KOPT-K1 (cell line): Measurements from ENCODE around the gene KRTAP5-6.
"Not testable (repeated sequence)": the region's sequence is repeated elsewhere in the genome, so short reads cannot be mapped to it uniquely, and the experiment has no call there.

Experiments
- H3K27ac ChIP-seq: fragments of 200-600 bp; sonication (generic); 2 replicates; pipeline ENCODE4 v1.5.1; 2016; ENCODE audit warnings: antibody characterized with exemption, mild to moderate bottlenecking, low read depth, low read length; ENCODE audit not compliant: poor library complexity, severe bottlenecking
- H3K36me3 ChIP-seq: fragments of 200-600 bp; sonication (generic); 2 replicates; pipeline ENCODE4 v1.5.1; 2017; ENCODE audit warnings: antibody characterized with exemption, mild to moderate bottlenecking, low read length, moderate library complexity; ENCODE audit not compliant: insufficient read depth
- H3K9me3 ChIP-seq: fragments of 200-600 bp; sonication (generic); 2 replicates; pipeline ENCODE4 v1.5.1; 2017; ENCODE audit warnings: antibody characterized with exemption, low read length, mild to moderate bottlenecking; ENCODE audit not compliant: insufficient read depth, poor library complexity, severe bottlenecking

Gene KRTAP5-6

DNA sequence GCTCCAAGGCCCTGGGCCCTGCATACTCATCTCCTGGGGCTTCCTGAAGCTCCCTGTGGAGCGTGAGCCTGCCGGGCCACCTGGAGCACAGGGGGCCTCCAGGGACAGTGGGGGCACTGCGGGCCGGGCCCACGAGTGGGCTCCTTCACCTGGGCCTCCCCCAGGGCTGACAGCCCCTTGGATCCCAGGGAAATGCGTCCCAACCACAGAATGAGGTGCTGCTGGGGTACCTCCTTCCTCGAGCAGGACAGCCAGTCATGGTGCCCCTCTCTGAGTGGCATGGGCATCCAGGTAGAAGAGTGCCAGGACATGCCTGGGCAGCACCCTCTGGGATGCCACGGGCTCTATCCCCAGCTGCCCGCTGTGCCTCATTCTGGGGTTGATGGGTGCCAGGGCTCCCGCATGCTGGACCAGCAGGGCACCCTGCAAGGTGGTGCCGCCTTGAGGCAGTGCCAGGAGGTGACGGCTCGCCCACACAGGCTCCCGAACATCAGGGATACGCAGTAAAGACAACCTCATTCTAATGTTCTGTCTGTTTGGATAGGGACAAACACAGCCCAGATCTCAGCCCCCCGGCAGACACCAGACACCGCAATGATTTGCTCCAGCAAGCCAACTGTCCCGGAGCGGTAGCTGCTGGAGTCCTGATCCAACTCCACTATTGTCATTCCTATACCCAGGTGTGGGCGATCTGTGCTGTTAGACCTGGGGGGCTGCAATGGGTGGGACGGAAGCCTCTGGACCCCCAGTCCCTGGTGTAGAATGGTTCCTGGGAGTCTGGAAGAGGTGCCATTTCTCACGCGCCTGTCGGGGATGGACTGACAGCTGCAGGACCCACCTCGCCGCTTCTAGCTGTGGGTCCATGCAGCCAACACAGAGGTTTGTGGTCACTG lies 41.6 kb upstream of the KRTAP5-6 start:
- no peaks in the 10 kb centered on the region for H3K9me3 ChIP-seq

GRCh38 chr11:1656061-1656441 lies 40.9 kb upstream of the KRTAP5-6 start:
- H3K36me3 ChIP-seq: no peaks in the 10 kb centered on the region
- H3K27ac ChIP-seq: no peak overlapping the region
- no peaks in the 10 kb centered on the region for H3K9me3 ChIP-seq

More for the DNA sequence above, 41.6 kb upstream of the KRTAP5-6 start:
- Histone ChIP-seq H3K27ac (no peak overlapping the region), H3K36me3 (no peaks in the 10 kb centered on the region)

GRCh38 chr11:1656670-1657069 lies 40.3 kb upstream of the KRTAP5-6 start:
- Histone ChIP-seq H3K27ac (no peak overlapping the region), H3K9me3 (no peaks in the 10 kb centered on the region), H3K36me3 (no peaks in the 10 kb centered on the region)

- Histone ChIP-seq H3K9me3 (no peaks in the 10 kb centered on the region), H3K27ac (no peak overlapping the region), H3K36me3 (no peaks in the 10 kb centered on the region)
Observed at GRCh38 chr11:1659506-1659905, 37.5 kb upstream of the KRTAP5-6 start.

DNA sequence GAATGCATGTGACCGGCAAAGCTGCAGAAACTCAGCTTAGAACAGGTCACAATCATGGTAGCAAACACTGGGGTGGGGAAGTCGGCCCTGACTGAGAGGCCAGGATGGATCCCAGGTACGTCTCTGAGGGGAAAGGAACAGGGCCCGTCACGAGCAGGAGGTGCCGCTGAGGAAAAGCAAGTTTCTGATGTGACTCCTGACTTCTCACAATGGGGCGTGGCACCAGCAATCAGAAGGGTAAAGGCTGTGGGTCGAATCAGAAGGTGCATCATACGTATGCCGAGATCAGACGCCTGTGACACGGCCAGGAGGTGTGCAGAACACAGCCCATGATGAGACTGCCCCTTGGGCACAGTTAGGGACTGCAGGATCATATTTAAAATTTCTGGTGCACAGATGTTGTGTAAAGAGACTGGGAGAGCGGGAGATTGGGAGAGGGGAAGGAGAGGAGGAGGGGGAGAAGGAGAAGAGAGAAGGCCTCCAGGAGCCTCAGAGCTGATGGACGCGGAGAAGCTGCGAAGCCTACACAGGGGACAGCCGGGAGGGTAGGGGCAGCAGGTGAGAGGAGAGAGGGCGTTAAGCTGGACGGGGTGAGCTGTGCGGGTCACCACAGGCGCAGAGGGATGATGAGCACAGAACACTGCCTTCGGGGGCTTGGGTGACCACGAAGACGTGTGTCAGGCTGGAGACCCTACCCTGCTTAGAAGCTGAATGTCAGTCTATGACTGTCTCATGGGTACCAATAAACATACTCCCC lies 36.7 kb upstream of the KRTAP5-6 start:
- H3K9me3 ChIP-seq: no peaks in the 10 kb centered on the region
- H3K36me3 ChIP-seq: no peaks in the 10 kb centered on the region
- H3K27ac ChIP-seq: no peak overlapping the region

DNA sequence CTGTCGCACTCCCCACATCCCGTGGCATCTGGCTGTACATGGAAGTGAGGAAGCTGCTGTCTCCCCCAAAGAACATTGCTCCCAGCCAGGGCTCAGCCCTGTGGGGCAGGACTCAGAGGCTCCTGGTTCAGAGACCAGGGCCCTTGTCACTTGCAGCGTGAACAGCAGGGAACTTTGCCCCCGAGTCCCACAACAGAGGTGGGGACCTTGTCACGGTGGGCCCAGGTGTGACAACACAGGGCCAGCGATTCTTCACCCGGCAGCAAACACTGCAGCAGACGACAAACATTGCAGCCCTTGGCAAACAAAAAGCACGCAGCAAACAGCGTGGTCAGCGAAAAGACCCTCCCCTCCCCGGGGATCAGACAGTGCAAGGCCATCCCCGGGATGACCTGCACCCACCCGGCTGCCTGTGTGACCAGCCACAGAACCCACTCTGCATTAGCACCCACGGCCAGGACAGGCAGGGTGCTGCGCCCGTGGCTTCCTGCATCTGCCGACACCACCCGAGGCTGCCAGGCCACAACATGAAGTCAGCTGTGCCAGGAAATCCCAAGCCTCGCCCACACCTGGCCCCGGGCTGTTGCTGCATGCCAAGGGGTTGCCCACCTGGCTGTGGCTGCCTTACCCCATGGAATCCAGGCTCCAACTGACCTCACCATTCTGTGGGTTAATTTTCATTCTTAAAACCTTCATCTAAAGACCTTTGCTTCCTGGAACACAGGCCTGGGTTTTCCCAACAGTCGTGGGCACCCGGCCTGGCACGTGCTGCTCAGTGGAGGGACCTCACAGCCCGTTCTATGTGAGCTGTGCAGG lies 35.3 kb upstream of the KRTAP5-6 start:
- not testable (repeated sequence) for H3K36me3 ChIP-seq, H3K9me3 ChIP-seq, H3K27ac ChIP-seq

DNA sequence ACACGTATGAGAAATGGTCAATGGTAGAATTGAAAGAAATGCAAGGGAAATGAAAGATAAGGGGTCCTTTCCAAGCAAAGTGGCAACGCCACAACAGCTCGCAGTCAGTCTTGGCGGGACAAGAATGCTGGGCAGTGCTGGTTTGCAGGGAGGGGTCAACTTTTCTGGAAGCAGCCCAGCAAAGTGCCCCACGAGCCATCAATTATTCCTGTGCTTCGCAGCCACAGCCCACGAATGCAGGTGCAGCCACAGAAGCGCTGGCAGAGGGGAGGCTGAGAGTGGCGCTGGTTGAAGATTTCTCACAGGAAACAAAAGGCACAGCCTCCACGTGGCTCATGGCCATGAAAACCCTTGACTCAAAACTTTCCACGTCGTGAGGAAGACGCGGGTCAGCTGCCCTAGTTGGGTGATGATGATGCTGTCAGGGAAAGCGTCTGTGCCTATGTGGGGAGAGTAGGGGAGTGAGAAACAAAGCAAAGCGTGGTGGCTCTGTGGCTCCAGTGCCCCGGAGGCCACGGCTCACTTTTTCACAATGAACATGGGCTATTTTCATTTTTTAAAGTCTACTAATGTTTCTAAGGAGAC lies 34.2 kb upstream of the KRTAP5-6 start:
- not testable (repeated sequence) for H3K9me3 ChIP-seq, H3K36me3 ChIP-seq, H3K27ac ChIP-seq

DNA sequence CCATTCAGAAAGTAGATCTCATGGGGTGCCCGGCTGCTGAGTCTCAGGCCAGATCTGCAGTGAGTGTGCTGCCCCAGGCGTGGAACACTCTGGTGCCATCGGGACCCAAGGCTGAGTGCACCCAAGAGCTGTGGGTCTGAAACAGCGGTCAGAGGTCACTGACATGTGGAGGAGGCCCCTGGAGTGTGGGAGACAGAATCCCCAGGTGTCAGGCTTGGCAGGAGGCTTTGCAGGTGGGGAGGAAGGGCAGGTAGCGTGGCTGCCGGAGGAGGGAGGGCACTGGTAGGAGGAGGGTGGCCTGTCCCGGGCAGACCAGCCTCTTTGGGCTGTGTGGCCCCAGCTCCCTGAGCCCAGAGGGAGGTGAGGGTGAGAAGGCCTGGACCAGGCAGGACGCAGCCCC lies 31.7 kb upstream of the KRTAP5-6 start:
- Histone ChIP-seq H3K27ac (no peak overlapping the region), H3K36me3 (no peaks in the 10 kb centered on the region), H3K9me3 (no peaks in the 10 kb centered on the region)

DNA sequence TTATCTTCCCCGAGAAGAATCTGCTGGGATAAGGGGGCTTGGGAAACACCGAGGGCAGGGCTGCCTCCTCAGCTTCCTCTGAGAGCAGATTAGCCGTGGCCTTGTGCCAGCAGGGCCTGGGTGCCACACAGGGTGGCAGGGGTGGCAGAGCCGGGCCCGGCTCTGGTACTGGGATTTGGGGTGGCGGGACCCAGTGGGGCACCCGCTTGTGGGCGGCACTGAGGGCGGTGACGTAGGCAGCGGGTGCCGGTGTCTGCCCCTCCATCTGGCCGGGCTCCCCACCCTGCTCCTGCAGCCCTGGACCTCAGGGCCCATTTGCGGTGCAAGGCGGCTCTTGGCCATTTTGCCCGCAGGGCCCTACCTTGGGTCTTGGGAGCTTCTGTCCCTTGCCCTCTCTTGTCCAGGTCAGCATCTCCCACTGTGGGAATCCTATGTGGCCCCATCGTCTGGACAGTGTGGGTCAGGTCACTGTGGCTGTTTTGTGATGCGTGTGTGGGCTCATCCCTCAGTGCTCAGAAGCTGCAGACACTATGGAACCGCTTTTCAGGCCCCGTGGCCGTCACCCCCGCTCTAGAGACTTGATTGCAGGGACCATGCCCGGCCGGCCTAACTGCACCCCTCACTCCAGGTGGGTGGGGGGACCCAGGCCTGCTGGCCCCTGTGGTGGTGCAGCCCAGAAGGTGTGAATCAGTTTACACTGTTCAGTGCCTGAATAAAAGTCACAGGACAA lies 29.7 kb upstream of the KRTAP5-6 start:
- no peak overlapping the region for H3K27ac ChIP-seq
- H3K36me3 ChIP-seq: no peaks in the 10 kb centered on the region
- H3K9me3 ChIP-seq: no peaks in the 10 kb centered on the region

DNA sequence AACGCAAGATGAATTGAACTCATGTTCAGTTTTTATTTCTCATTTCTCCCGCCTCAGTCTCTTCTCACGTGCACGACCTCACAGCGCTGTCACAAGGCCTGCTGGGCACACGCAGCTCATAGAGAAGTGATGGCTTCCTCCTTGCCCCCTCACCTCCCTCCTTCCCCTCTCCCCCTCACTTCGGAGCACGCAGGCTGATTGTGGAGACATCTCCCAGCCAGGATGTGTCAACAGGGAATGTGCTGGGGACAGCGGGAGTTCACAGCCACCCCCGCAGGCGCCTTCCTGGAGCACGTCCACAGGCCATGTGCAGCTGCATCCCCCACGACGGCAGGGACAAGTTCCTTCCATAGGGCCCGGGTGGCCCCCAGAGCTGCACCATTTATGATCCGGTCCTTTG lies 29.1 kb upstream of the KRTAP5-6 start:
- Histone ChIP-seq H3K36me3 (no peaks in the 10 kb centered on the region), H3K27ac (no peak overlapping the region), H3K9me3 (no peaks in the 10 kb centered on the region)

DNA sequence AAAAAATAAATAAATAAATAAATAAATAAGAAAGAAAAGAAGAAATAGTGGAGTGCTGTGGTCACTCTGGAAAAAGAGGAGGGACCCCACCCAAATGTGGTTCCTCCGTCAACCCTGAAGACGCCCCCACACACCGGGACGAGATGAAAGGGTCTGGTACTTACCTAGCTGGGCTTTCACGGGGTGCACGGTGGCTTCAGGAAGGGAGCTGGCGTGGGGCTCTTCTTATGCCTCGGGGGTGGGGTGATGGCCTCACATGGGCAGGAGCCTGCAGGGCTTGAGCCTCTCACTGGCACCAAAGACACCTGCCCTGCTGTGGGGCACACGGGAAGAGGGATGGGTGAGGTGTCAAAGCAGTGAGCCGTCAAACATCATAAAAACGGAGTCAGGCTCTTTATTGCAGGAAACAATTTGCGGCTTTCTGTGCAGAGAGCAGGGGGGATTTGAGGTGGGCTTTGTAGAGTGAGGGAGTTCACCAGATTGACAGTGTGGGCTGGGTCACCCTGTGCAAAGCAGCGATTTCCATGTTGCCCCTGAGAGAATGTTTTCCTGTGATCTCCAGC lies 28.0 kb upstream of the KRTAP5-6 start:
- no peak overlapping the region for H3K27ac ChIP-seq
- no peaks in the 10 kb centered on the region for H3K9me3 ChIP-seq
- no peaks in the 10 kb centered on the region for H3K36me3 ChIP-seq

DNA sequence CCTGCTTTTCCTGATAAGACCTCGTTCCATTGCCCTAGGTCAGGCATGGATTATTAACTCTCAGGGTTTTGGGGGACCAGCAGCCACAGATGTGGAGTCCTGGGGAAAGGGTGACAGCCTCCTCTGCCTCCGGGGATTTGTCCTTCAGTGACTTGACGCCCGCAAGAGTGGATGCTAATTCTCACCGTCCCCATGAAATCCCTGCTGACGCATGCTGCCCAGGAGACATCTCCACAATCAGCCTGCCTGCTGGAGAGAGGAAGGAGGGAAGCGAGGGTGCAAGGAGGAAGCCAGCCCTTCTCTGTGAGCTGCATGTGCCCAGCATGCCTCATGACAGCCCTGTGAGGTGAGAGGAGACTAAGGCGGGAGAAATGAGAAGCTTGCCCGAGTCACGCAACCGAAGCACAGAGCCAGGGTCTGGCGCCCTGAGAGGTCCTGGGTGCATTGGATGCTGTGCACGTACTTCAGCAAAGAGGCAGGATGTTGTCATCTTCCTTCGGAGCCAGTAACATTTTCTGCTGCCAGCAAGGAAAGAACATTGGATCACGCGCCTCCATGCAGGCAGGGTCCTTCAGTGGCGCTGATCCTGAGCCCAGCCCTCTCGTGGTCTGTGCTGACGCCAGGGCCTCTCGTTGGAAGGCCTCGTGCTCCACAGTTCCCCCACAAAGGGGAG lies 27.3 kb upstream of the KRTAP5-6 start:
- Histone ChIP-seq H3K27ac (no peak overlapping the region), H3K9me3 (no peaks in the 10 kb centered on the region), H3K36me3 (no peaks in the 10 kb centered on the region)

DNA sequence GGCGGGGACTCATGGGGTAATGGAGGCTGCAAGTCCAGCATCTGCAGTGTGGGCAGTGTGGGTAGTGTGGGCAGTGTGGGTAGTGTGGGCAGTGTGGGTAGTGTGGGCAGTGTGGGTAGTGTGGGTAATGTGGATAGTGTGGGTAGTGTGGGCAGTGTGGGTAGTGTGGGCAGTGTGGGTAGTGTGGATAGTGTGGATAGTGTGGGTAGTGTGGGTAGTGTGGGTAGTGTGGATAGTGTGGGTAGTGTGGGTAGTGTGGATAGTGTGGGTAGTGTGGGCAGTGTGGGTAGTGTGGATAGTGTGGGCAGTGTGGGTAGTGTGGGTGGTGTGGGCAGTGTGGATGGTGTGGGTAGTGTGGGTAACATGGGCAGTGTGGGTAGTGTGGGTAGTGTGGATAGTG lies 26.5 kb upstream of the KRTAP5-6 start:
- H3K36me3 ChIP-seq, H3K9me3 ChIP-seq, H3K27ac ChIP-seq: not testable (repeated sequence)
